Measurements from ENCODE around the gene ARHGEF16.

- TF ChIP-seq CTCF (IDR thresholded peaks at IDR 0.05), result no peak
- TF ChIP-seq EZH2 (IDR thresholded peaks at IDR 0.05; ENCODE audit: borderline replicate concordance, insufficient read depth, low read depth, low read length, poor library complexity, severe bottlenecking), result no peak
These were observed 16.3 kb downstream of the ARHGEF16 start for GRCh38 chr1:3470650-3471355.
